ENCODE data around the gene TMEM59L.

DNA sequence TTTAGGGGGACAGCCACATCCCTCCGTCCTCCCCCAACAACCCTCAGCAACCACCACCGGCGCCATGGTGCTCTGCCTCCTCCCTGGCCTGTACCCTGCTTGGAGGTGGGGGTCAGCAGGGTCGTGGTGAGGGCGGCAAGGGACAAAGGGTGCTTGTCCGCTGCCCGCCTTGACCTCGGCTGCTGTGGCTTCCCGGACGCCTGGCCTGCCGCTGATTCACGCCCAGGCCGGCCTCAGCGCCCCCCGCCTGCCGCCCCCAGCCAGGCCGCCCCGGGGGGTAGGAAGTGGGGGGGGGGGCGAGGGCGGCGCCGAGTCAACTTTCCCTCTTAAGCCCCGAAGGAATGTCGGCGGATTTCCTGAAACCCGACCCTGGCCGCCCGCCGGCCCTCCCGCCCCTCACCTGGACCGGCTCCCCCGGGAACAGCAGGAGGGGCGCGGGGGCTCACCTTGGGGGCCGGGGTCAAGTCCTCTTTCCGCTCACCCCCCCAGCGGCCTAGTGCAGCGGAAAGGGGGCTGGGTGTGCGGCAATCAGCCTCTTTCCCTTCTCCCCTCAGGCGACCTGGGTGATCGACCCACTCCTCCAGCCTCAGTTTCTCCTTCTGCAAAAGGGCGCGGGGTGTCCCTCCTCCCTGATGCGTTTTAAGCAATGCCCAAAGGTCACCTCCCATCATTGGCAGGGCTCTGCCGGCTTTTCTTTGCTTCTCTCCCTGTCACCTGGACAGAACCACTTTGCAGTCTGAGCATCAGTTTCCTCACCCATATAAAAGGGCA, 1.9 kb upstream of the TMEM59L start:
- TF ChIP-seq, protein P1, sequence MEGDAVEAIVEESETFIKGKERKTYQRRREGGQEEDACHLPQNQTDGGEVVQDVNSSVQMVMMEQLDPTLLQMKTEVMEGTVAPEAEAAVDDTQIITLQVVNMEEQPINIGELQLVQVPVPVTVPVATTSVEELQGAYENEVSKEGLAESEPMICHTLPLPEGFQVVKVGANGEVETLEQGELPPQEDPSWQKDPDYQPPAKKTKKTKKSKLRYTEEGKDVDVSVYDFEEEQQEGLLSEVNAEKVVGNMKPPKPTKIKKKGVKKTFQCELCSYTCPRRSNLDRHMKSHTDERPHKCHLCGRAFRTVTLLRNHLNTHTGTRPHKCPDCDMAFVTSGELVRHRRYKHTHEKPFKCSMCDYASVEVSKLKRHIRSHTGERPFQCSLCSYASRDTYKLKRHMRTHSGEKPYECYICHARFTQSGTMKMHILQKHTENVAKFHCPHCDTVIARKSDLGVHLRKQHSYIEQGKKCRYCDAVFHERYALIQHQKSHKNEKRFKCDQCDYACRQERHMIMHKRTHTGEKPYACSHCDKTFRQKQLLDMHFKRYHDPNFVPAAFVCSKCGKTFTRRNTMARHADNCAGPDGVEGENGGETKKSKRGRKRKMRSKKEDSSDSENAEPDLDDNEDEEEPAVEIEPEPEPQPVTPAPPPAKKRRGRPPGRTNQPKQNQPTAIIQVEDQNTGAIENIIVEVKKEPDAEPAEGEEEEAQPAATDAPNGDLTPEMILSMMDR (conservative IDR thresholded peaks at IDR 0.05 in 1 of 2, IDR thresholded peaks at IDR 0.05 in 1 of 2; ENCODE audit: low read depth in 1 of 2, low read length in 2 of 2) = no peak
- peak; percentile 81 for TF ChIP-seq EZH2 (IDR thresholded peaks at IDR 0.05; ENCODE audit: low read length, missing control alignments)

Measured in fibroblast of lung (primary cell).